Measurements from ENCODE around the gene FOXB2. TPM values are rescaled to one million over a fixed set of nuclear protein-coding genes. Genes with fewer than 3 reads are reported as not detected.

The FOXB2 gene
- total and polyA plus RNA-seq, 2 of the 13 experiments (the other 11 are each of a cell fraction or from before 2014, with no cell fraction given) = not detected

DNA sequence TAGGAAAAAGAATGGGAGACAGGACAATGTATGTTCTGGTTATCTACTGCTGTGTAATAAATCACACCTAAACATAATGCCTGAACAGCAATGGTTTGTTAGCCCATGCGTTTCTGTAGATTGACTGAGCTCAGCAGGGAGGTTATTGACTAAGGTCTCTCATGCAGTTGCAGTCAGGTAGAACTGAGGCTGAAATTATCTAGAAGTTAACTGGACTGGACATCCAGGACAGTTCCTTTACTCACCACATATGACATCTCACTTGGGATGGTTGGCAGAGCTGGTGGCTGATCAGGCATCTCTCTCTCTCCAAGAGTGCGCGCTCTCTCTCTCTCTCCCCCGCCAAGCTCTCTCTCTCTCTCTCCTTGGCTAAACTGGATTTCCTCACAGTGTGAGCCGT, 8.9 kb upstream of the FOXB2 start:
- in situ Hi-C loops (cut with HindIII; ENCODE audit: extremely low pct_ligation_motif_present, low pct_unique_long_range_greater_than_20kb) = no loop called here
- Histone ChIP-seq H3K9me3 (ENCODE audit: low read length) (no peaks in the 10 kb centered on the region), H2AFZ (ENCODE audit: low read length) (no peak overlapping the region), H3K27ac (ENCODE audit: extremely low read length, insufficient read depth, low read length) (no peak overlapping the region), H3K4me2 (ENCODE audit: low read depth, low read length) (no peak overlapping the region), H3K4me1 (ENCODE audit: insufficient read depth, low read length) (no peaks in the 10 kb centered on the region), H4K20me1 (ENCODE audit: insufficient read depth, low read length) (no peaks in the 10 kb centered on the region), H3K9ac (ENCODE audit: insufficient read depth, low read depth, low read length) (no peak overlapping the region), H3K4me3 (replicated peaks in 1 of 3; ENCODE audit: insufficient read depth in 1 of 3, low read depth in 2 of 3, low read length in 3 of 3) (no peak overlapping the region), H3K36me3 (replicated peaks in 1 of 2; ENCODE audit: control insufficient read depth in 1 of 2, insufficient read depth in 2 of 2, low read length in 2 of 2) (no peaks in the 10 kb centered on the region), H3K79me2 (ENCODE audit: insufficient read depth, low read length) (no peaks in the 10 kb centered on the region), H3K27me3 (ENCODE audit: control insufficient read depth in 1 of 2, insufficient read depth in 2 of 2, low read length in 2 of 2) (peaks cover 1 to 37% of the 10 kb centered on the region in 2 experiments; a peak in 3 of 5 replicates)
- ATAC-seq = no peak
- no peak for TF ChIP-seq ONECUT2 (CRISPR knock-in tag; IDR thresholded peaks at IDR 0.05)
- TF ChIP-seq, protein P1, sequence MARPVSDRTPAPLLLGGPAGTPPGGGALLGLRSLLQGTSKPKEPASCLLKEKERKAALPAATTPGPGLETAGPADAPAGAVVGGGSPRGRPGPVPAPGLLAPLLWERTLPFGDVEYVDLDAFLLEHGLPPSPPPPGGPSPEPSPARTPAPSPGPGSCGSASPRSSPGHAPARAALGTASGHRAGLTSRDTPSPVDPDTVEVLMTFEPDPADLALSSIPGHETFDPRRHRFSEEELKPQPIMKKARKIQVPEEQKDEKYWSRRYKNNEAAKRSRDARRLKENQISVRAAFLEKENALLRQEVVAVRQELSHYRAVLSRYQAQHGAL (CRISPR knock-in tag; IDR thresholded peaks at IDR 0.05; ENCODE audit: not compliant biosample characterization) = no peak
- no peak for TF ChIP-seq TGIF2 (CRISPR knock-in tag; IDR thresholded peaks at IDR 0.05)
- no peak for TF ChIP-seq ZBTB14 (CRISPR knock-in tag; IDR thresholded peaks at IDR 0.05)
- TF ChIP-seq ZNF451 (CRISPR knock-in tag; IDR thresholded peaks at IDR 0.05) = no peak
- TF ChIP-seq TBP (CRISPR knock-in tag; IDR thresholded peaks at IDR 0.05) = no peak
- TF ChIP-seq DR1 (CRISPR knock-in tag; IDR thresholded peaks at IDR 0.05) = no peak
- TF ChIP-seq ASH2L (IDR thresholded peaks at IDR 0.05; ENCODE audit: insufficient read length, low read depth, low read length) = no peak
- TF ChIP-seq JUNB (CRISPR knock-in tag; IDR thresholded peaks at IDR 0.05; ENCODE audit: borderline replicate concordance) = no peak
- TF ChIP-seq EED (CRISPR knock-in tag; IDR thresholded peaks at IDR 0.05) = no peak
- TF ChIP-seq JDP2 (CRISPR knock-in tag; IDR thresholded peaks at IDR 0.05; ENCODE audit: borderline replicate concordance) = no peak
- TF ChIP-seq, protein P2, sequence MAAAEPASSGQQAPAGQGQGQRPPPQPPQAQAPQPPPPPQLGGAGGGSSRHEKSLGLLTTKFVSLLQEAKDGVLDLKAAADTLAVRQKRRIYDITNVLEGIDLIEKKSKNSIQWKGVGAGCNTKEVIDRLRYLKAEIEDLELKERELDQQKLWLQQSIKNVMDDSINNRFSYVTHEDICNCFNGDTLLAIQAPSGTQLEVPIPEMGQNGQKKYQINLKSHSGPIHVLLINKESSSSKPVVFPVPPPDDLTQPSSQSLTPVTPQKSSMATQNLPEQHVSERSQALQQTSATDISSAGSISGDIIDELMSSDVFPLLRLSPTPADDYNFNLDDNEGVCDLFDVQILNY (CRISPR knock-in tag; conservative IDR thresholded peaks at IDR 0.05) = no peak
- no peak for TF ChIP-seq HNRNPLL (IDR thresholded peaks at IDR 0.05; ENCODE audit: low read depth, low read length, poor library complexity, severe bottlenecking)
- no peak for TF ChIP-seq NFRKB (IDR thresholded peaks at IDR 0.05)
- TF ChIP-seq, protein P3, sequence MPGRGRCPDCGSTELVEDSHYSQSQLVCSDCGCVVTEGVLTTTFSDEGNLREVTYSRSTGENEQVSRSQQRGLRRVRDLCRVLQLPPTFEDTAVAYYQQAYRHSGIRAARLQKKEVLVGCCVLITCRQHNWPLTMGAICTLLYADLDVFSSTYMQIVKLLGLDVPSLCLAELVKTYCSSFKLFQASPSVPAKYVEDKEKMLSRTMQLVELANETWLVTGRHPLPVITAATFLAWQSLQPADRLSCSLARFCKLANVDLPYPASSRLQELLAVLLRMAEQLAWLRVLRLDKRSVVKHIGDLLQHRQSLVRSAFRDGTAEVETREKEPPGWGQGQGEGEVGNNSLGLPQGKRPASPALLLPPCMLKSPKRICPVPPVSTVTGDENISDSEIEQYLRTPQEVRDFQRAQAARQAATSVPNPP (CRISPR knock-in tag; IDR thresholded peaks at IDR 0.05) = no peak
- no peak for TF ChIP-seq HDAC6 (IDR thresholded peaks at IDR 0.05; ENCODE audit: low read depth, low read length)
- TF ChIP-seq TIGD3 (CRISPR knock-in tag; IDR thresholded peaks at IDR 0.05; ENCODE audit: borderline replicate concordance) = no peak
- intact Hi-C loops (cut with micrococcal nuclease; ENCODE audit: unreplicated experiment) = no loop called here
- WGBS (ENCODE audit: low lambda C conversion rate) = 71% methylated on average over 5 of the region's 5 CpGs
- POLR2A ChIA-PET = no interaction called here
- no TSS peak for BruUV-seq (replicated peaks)
- no peak for FAIRE-seq
- CTCF ChIA-PET (ENCODE audit: low intra/inter-chr PET ratio, low total read pairs) = interaction anchor here (2.6 kb wide), 1 partner anchor 200 kb away, joined by 15 read pairs; no protein-coding TSS in a partner anchor
- no peak for DNase-seq (ENCODE audit: low spot score)
